NCI-H510A treated with DMSO at 0.1 percent for 48 hours (cell line): ENCODE results near the gene MRPS14.
A peak's percentile ranks its signal among the peaks of the same experiment; 100 is the strongest.

Source experiments
- DNase-seq: peaks from one replicate; lab custom pipeline; 2025; lab: John Stamatoyannopoulos, UW

Gene MRPS14

DNA sequence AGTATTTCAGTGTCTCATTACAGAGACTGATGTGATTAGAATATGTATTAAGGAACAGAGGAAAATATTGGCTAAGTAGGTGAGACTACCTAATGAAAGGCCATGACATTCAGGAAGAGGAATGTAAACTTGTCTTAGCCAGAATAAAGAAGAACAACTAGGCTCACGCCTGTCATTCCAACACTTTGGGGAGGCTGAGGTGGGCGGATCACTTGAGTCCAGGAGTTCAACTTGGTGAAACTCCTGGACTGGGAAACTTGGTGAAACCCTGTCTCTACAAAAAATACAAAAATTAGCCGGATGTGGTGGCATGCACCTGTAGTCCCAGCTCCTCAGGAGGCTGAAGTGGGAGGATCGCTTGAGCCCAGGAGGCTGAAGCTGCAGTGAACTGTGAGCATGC, 38.3 kb downstream of the MRPS14 start:
- DNase-seq: no peak

DNA sequence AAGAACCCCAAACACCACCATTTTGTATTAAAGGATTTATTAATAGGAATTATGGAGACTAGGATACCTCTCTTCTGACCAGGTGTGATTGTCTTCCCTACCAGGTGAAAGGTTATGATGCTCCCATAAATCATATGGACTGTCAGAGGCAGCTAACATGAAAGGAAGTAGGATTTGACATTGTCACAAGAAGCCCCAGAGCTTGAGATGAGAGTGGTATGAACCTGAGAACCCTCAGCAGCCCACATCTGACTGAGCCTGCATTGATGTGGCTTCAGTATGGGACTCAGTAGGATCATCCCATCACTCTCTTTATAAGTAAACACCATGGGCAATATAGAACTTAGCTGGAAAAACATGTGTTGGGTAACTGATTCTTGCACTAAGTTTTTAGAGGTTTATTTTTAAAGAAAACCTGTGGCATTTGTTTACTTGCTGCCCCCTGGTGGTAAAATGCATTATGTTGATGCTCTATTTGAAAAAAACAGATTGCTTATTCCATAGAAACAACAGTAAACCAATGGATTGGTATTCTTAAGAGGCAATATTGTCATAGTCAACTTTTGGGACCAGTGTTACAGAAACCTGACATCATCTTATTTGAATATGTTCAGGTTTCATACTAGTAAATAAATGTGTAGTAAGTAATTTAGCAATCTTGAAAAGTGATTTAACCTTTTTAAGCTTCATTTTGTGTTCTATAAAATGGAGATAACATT, 40.1 kb downstream of the MRPS14 start:
- peak; percentile 59 for DNase-seq

DNA sequence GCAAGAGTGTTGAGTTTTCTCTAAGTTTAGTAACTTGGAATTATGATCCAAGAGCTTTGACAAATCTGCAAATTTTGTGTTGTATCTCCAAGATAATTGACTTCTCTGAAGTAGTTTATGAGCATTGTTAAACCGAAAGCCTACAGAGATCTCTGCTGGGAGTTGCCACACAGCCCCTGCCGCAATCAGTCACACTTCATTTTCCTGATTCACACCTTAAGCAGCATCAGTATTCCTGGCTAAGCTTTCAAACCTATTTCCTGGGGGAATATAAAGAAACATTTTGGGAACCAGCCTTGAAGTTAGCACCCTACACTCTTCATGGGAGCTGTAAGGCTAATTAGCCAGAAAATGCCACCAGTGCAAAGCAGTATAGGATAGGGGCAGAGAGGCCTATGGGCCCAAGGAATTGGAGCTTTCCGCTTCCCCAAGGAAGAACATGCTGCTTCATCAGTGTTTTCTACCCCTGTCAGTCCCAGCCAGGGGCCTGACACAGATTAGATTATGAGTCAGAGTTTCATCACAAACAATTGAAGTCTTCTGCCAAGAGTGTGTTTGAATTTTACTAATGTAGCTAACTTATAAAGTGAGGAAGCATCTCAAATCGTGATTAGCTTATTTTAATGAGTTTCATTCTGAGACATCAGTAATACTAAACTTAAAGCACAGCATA, 46.7 kb downstream of the MRPS14 start:
- DNase-seq: no peak

DNA sequence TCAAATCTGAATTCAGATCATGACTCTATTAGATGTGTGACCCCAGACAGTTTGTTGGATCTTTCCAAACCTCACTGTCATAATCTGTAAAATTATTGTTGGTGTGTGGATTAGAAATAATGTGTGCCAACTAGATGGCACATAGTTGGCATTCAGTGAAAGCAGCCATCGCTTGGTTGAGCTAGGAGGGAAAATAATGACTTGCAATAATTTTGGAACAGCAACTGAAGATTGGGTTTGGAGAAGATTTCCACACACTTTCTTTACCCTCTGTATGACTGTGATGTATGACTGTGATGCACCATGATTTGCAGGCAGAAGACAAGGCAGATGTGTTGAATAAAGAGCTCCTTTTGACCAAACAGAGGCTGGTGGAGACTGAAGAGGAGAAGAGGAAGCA, 47.5 kb downstream of the MRPS14 start:
- DNase-seq: no peak

DNA sequence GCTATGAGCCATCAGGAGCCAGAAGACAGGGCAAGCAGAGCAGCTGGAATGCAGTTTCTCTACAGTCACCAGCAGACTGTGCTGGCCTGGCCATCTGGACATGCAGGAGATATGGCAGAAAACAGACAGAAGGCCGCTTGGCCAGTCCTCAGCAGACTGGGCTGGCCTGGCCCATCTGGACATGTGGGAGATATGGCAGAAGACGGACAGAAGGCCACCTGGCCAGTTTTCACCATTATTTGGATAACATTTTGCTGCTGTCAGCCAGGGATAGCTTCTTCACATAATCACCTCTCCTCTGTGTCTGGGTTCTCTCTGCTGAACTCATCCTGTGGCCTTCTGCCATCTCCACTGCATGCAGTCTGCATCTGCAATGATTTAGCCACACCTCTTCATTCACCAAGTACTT, 48.5 kb downstream of the MRPS14 start:
- no peak for DNase-seq

DNA sequence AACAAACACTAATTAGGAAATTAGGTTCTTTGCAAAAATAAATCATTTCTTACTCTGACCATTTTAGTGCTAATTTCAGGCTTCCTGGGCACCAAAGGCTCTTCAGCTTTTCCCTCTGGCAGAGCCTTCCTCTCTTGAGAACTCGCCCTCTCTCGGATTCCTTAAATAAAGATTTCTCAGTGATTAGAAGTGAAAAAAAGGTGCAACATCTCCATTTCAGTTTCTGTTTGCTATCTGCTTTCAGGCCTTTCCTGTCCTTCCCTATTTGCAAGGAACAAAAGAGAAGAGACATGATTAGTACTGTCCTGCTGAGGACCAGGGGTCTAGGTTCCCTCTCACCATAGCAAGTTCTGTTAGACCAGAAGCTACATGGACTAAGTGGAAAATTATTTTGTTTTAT, 51.3 kb downstream of the MRPS14 start:
- DNase-seq: no peak

DNA sequence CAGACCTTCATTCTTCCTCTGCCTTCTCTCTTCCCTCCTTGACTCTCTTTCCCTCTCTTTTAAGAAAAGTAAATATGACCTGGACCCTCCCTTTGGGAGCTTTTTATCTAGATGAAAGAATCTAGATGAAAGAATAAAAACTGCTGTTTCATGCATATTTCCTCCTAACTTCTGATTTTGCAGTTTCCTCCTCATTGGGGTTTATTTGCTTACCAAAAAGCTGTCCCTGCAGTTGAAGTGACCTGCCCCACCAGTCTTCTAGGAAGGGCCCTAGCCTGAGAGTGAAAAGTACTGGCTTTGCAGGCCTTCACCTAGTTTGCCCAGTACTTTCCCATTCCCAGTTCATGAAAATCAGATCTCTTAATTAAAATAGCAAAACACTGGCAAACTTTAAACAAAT, 51.8 kb downstream of the MRPS14 start:
- no peak for DNase-seq

DNA sequence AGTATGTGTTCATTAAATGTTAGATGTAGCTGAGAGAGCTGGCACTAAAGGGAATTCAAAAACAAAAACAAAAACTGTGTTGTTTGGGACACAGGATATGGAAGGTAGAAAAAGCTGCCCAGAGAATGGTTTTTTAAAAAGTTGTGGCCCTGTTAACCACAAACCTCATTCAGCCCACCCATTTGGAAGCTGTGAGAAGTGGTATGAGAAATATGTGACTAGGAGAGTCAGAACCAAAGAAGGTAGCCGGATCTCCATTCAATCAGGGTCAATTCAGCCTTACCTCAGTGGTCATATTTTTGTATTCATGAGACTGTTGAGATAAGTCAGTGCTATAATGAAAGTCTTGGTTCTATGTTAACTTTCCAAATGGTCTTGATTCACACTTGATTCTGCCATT, 53.2 kb downstream of the MRPS14 start:
- no peak for DNase-seq

DNA sequence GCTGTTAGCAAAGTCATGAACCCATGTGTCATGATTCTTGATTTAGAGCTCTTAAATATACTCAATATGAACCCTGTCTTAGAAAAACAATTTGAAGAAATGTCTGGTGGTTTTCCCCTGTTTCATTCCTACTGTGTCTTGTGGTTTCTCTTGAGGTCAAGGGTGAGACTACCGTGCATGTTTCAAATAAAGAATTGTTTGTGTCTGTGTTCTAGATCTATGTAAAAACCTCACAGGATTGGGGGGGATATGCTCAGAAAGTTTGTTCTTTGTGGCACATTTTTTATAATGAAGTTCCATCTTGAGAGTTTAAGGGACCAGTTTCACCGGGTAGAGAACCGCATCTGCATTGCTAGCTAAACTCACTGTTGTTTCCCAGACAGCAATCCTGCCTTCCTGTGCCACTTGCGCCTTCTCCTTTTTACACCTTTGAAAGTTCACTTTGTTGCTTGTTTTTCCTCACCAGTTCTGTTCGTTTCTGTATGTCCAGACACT, 54.4 kb downstream of the MRPS14 start:
- no peak for DNase-seq

DNA sequence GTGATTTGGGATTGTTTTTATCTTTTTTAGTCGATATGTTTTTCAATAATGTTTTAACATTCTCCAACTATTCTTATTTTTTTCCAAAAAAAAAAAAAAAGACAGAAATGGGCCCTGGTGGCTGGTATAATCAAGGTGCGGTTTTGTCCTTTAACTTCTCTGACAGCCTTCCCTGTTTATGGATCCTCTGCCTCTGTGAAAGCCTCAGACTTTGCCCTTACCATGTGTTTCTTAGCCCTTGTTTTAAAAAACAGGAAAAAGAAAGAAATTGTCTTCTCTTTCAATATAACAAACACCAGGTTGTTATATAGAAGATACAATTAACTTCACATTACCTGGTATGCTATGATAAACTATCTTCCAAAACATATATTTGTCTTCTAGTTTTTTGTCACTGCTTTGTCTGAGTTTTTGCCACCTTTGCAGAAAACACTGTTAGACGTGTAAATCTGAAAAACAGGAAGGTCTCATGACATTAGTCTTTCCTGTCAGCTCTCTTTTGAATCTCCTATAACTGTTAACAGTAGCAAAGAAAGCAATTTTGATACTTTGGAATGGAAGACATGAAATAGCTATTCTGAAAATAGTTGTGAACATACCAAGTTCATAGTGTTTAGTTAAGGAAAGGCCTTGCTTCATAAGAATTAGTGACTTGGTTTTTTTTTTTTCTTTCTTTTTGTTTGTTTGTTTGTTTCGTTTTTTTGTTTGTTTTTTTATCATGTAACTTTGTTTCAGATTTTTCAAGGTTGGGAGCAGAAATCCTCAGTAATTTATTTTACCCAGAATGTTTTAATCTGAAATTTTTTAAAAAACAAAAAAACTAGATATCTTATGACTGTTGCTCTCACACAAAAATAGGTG, 55.1 kb downstream of the MRPS14 start:
- no peak for DNase-seq

DNA sequence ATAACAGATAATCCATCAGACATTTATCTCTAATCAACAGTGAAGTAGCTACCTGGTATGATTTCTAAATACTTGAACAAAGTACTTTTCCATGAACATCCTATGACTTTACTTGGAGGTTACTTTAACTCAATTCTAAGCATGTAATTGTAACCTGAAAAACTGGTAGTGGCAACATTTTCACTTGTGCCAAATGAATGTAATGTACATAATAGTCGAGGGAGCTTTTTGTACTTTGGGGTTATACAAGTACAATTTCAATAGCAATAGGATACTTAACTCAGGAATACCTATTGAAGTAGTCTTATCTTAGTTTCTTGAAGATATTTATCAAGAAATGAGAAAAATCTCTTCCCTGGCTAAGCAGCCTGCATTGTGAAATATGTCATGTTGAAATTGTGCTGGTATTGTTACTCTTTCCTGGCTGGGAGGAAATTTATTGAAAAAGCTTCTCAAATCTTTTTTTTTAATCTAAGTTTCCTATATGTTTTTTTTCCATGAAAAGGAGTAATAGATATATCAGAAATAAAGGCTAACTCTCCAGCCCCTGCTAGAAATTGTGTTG, 57.1 kb downstream of the MRPS14 start:
- DNase-seq: peak; percentile 39

DNA sequence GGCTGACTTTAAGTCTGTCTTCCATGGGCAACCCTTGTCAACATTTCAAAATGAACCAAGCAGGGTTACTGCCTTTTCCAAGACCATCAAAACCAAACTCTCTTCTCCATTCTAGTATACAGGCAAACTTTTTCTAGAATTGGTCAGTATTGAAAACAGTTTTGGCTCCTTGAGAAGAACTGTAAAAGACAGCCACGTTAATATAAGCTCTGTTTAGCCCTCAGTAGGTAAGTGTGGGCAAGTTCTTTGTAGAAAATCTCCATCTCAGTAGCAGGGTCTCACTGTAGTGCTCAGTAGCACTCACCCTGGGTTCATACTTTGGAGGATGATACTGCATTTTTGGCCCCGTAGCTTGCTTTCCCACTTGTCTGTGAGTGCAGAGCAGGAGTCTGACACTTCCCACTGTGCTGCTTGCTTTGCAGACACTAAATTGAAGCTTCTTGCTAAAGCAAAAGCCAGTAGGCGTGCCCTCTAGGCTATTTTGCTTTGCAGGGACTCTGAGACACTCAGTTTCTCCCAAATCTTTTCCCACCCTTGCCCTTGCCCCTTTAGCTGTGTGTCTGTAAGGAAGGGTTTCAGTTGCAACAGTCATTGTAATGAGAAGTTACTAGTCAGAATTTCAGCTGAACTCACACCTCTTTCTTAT, 57.7 kb downstream of the MRPS14 start:
- peak; percentile 35 for DNase-seq

DNA sequence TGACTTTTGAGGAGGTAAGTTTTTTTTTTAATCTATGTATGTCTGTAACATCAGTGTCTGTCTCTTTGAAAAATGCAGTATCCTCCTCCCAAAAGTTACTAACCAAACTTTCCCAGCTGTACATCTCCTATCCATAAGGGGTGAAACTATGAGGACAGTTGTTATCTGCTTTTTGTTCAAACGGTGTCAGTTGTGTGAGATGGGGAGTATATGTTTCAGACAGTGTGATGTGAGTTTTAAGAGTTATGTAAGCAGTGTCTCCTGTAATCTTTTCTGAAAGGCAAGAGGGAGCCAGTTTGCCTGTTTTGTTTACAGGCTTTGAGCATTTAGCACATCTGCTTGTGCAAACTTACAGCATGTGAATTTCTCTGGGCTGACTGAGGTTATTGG, 58.3 kb downstream of the MRPS14 start:
- peak; percentile 35 for DNase-seq

DNA sequence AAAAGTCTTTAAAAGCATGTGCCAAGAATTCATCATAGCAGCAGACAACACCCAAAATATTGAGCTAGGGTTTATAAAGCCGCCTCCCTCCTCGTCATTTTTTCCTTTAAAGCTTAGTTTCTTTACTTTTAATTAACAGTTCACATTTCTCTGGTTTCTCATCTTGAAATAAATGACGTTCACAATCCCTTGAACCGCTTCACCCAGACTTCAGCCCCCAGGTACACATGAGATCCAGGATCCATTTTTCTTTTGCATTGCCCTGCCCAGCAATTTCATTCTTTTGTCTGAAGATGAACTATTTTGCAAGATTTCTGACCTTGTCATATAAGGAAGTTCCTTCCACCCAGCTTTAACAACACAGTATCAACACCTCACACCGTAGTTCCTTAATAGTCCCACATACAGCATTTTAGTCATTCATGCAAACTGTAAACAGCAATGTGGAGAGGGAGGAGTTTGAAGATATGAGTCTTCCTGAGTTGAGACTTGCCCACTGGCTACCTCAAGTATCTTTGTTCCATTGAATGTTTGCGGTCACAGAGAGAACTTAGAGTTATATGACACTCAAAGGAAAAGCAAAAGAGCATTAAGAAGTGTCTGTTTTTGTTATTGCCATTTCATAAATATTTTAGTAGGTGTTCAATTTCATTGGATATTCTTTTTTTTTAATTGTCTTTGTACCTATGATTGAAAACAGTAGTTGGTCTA, 58.8 kb downstream of the MRPS14 start:
- peak; percentile 65 for DNase-seq

DNA sequence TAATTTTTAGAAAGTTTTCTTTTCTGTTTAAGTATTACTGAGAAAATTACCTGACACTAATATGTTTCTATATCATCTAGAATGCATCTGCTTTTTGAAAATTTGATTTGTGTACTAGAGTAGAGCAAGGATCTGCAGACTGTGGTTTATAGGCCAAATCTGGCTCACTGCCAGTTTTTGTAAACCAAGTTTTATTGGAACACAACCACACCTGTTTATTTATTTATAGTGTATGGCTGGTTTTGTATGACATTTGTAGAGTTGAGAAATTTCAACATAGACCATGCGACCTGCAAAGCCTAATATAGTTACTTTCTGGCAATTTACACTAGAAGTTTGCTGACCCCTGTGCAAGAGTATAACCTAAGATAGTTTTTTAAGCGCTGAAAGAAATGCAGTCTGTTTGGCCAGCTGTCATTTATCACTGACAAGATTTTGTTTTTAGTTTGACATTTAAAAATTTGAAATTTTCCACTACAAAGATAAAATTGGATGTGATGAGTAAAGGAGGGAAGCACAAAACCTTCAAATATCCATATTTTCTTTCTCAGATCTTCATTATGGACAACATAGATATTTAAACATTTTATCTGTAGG, 59.6 kb downstream of the MRPS14 start:
- peak; percentile 66 for DNase-seq
